ENCODE results near the gene ADGRG6.

DNA sequence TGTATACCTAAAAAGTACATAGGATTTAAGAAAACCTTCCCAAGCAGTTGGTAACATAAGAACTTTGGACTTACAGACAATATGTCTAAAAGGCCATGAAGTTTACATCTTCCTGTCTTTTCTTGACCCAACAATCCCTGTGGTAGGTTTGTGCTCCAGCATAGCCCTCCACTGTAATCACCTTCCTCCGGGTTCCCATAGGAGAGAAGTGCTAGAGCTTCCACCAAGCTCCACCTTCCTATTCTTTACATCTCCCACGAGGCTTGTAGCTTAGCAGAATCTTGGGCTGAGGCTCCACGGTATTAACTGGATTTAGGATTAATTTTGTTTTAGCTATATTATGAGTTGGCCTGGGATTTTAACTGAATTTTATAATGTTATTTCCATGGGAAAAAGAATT lies 23.3 kb downstream of the ADGRG6 start:
- TF ChIP-seq, protein P1, sequence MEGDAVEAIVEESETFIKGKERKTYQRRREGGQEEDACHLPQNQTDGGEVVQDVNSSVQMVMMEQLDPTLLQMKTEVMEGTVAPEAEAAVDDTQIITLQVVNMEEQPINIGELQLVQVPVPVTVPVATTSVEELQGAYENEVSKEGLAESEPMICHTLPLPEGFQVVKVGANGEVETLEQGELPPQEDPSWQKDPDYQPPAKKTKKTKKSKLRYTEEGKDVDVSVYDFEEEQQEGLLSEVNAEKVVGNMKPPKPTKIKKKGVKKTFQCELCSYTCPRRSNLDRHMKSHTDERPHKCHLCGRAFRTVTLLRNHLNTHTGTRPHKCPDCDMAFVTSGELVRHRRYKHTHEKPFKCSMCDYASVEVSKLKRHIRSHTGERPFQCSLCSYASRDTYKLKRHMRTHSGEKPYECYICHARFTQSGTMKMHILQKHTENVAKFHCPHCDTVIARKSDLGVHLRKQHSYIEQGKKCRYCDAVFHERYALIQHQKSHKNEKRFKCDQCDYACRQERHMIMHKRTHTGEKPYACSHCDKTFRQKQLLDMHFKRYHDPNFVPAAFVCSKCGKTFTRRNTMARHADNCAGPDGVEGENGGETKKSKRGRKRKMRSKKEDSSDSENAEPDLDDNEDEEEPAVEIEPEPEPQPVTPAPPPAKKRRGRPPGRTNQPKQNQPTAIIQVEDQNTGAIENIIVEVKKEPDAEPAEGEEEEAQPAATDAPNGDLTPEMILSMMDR (IDR thresholded peaks at IDR 0.05): no peak
- no peak for TF ChIP-seq POLR2A (IDR thresholded peaks at IDR 0.05)

Data from ovary (tissue), 3 donors.